K562 (cell line): ENCODE results near the gene AMIGO1. TPM values are rescaled to one million over a fixed set of nuclear protein-coding genes. Genes with fewer than 3 reads are reported as not detected.

Experiments
- ATAC-seq: fragments of 200-7000 bp; cut with Tn5 transposase; 3 replicates; pipeline ENCODE4 v1.9.1; 2020; ENCODE audit warnings: moderate library complexity
- BruUV-seq: library from RNA; stranded (reverse); fragments of 400-500 nt; replicated peaks from 2 replicates; lab custom pipeline; 2021; lab: Mats Ljungman, UMichigan
- CTCF ChIA-PET: fragments of 300-600 bp; formaldehyde crosslinking; extraction: SDS; loops from one replicate; lab custom pipeline; 2021; ENCODE audit warnings: low intra/inter-chr PET ratio; lab: Yijun Ruan, JAX
- POLR2A ChIA-PET: fragments of 300-600, 350-650 bp; sonication (Branson Sonifier 250); formaldehyde crosslinking; extraction: SDS; loops from one replicate; lab custom pipeline; 2021; ENCODE audit warnings: antibody characterized with exemption, inconsistent platforms; lab: Yijun Ruan, JAX
- DNase-seq, 4 experiments: peaks; one replicate each; pipeline versions ENCODE4 v3.0.0 to v3.0.0-alpha.2; 2011 to 2018; ENCODE audit warnings: low spot score in 3 of 4, mixed read lengths in 3 of 4; ENCODE audit errors: extremely low read depth in 1 of 4
- FAIRE-seq: peaks from 2 replicates; lab custom pipeline; 2011; peaks lifted over from hg19 to GRCh38; lab: Jason Lieb, UNC
- H2AFZ ChIP-seq: 2 replicates; pipeline ENCODE4 v1.6.0; 2011; ENCODE audit warnings: low read depth, low read length, control low read depth, inconsistent platforms
- H3K27ac ChIP-seq: fragments of 200-600 bp; 3 replicates; pipeline ENCODE4 v1.8.0; 2011; ENCODE audit warnings: low read depth, mild to moderate bottlenecking, control low read depth, inconsistent platforms, low read length, moderate library complexity, mixed read lengths; ENCODE audit errors: extremely low read depth
- H3K27me3 ChIP-seq, 2 experiments: fragments of 300-600 bp in 1 of 2; 2 replicates in 1 of 2; 3 replicates in 1 of 2; pipeline versions ENCODE4 v1.6.0 to v1.8.0; 2011; ENCODE audit warnings: inconsistent platforms in 2 of 2, low read length in 2 of 2, mild to moderate bottlenecking in 1 of 2, mixed read lengths in 1 of 2, moderate library complexity in 1 of 2; ENCODE audit not compliant: control insufficient read depth in 2 of 2, insufficient read depth in 2 of 2
- H3K36me3 ChIP-seq: fragments of 300-600 bp; 3 replicates; pipeline ENCODE4 v1.8.0; 2011; ENCODE audit warnings: mild to moderate bottlenecking, low read length, inconsistent platforms; ENCODE audit not compliant: control insufficient read depth, insufficient read depth
- H3K4me1 ChIP-seq, 2 experiments: fragments of 200-600 bp in 1 of 2; replicated peaks in 1 of 2; 2 replicates in 1 of 2; 3 replicates in 1 of 2; pipeline versions ENCODE4 v1.5.1 to v1.8.0; 2011; ENCODE audit warnings: inconsistent platforms in 2 of 2, low read length in 2 of 2, mild to moderate bottlenecking in 1 of 2, mixed read lengths in 1 of 2, moderate library complexity in 1 of 2; ENCODE audit not compliant: control insufficient read depth in 2 of 2, insufficient read depth in 2 of 2
- H3K4me2 ChIP-seq: 2 replicates; pipeline ENCODE4 v1.6.1; 2011; ENCODE audit warnings: low read length, control low read depth, inconsistent platforms, mixed read lengths; ENCODE audit not compliant: insufficient read depth
- H3K4me3 ChIP-seq: fragments of 200-600 bp; sonication (generic), shearing (Covaris generic); 2 replicates; pipeline ENCODE4 v1.5.1; 2016; ENCODE audit warnings: control low read depth, inconsistent platforms
- H3K79me2 ChIP-seq: fragments of 200-600 bp; 3 replicates; pipeline ENCODE4 v1.8.0; 2011; ENCODE audit warnings: low read length, inconsistent platforms; ENCODE audit not compliant: control insufficient read depth, insufficient read depth
- H3K9ac ChIP-seq, 2 experiments: 2 replicates each; pipeline versions ENCODE4 v1.6.0 to v1.6.1; 2011; ENCODE audit warnings: low read depth in 2 of 2, low read length in 2 of 2, control low read depth in 1 of 2, inconsistent platforms in 1 of 2, mild to moderate bottlenecking in 1 of 2, mixed read lengths in 1 of 2; ENCODE audit not compliant: insufficient read depth in 1 of 2
- H3K9me1 ChIP-seq: one replicate; pipeline ENCODE4 v1.6.0; 2011; ENCODE audit warnings: inconsistent platforms, mild to moderate bottlenecking, low read length, moderate library complexity; ENCODE audit not compliant: control insufficient read depth, insufficient read depth
- H3K9me3 ChIP-seq: replicated peaks from 2 replicates; pipeline ENCODE4 v1.5.1; 2011; ENCODE audit warnings: low read depth, low read length, inconsistent platforms; ENCODE audit not compliant: control insufficient read depth, insufficient read depth
- H4K20me1 ChIP-seq: replicated peaks from 2 replicates; pipeline ENCODE4 v1.6.1; 2011; ENCODE audit warnings: low read length, inconsistent platforms, mixed read lengths; ENCODE audit not compliant: control insufficient read depth, insufficient read depth
- ZNF518B ChIP-seq: fragments of 250-450 bp; sonication (Bioruptor Pico); IDR thresholded peaks from 2 replicates; pipeline ENCODE4 v1.5.0; 2021; ENCODE audit warnings: mild to moderate bottlenecking, moderate library complexity
- ZNF699 ChIP-seq: fragments of 250-450 bp; sonication (Bioruptor Pico); IDR thresholded peaks from 2 replicates; pipeline ENCODE4 v1.8.0; 2021; ENCODE audit warnings: mild to moderate bottlenecking, moderate library complexity; ENCODE audit not compliant: insufficient replicate concordance
- WGBS: fragments of 100-300 bp; shearing (Covaris generic); methylation state at CpG from one replicate; pipeline ENCODE4 v1.1.6; 2016; ENCODE audit warnings: low coverage, mixed read lengths; ENCODE audit not compliant: insufficient coverage; ENCODE audit errors: missing lambda C conversion rate; 5-methylcytosine and 5-hydroxymethylcytosine counted together
- in situ Hi-C: fragments of 300-500 bp; cut with MboI; formaldehyde crosslinking; loops from 4 replicates; pipeline ENCODE4 v1.15.0; 2018; ENCODE audit warnings: inconsistent platforms, mixed read lengths
- intact Hi-C: fragments of 100-400 bp; cut with micrococcal nuclease; formaldehyde crosslinking; loops from 2 replicates; pipeline ENCODE4 v1.14.2; 2022
- polyA plus RNA-seq, 8 experiments: library from polyadenylated mRNA; depleted of rRNA in 4 of 8; stranded (reverse) in 5 of 8; unstranded in 3 of 8; fragments of >200 nt; fragmentation: Nextera tagmentation in 2 of 8; fragmentation: Illumina TruSeq in 1 of 8; extraction: Ambion mirVana in 2 of 8; extraction: Trizol in 1 of 8; gene quantifications; 2 replicates each; pipeline versions ENCODE4 v1.2.1 to v1.2.3, GENCODE V29; 2011 to 2014; ENCODE audit warnings: inconsistent platforms in 1 of 8, missing spikeins in 1 of 8
- total RNA-seq, 7 experiments: library from RNA; depleted of rRNA in 6 of 7; stranded (reverse); fragments of >200 nt in 6 of 7; fragmentation: Illumina TruSeq in 2 of 7; extraction: Trizol in 2 of 7; gene quantifications; 2 replicates each; pipeline versions ENCODE4 v1.2.1 to v1.2.3, GENCODE V29; 2011 to 2021; ENCODE audit warnings: low replicate concordance in 1 of 7

Gene AMIGO1
- total and polyA plus RNA-seq, 9 of the 15 experiments (the other 6 are each of a cell fraction or from before 2014, with no cell fraction given) = 0.24 to 1.0 (median 0.54) TPM

DNA sequence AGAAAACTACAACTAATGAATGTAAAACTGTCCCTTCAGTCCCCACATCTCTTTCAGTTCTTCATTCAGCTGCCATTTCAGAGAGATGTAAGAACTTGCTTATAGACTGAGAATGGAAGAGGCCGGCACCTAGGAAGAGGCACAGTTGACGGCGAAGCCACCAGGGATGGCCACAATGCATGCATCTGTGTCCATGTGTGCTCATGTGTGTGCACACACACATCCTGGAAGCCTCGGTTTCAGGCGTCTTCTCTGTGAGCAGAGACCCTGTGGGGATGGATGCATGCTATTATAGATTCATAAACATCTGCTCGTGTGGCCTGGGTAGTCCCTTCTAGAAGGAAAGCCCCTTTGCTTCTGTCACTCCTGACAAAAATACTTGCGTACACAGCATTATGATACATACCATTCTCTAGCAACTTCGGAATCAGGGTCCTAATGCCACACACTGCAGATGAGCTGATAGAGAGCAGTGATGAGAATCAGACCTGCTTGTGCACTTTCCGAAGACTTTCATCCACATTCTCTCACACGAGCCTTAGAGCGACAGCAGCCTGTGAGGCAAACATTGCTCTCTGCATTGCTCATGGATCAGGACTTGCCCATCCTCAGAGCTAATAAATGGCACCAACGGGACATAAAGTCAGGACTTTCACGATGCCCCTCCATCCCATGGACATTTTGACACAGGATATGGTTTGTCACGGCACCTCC lies 17.7 kb upstream of the AMIGO1 start:
- Histone ChIP-seq H3K4me3 (no peak overlapping the region), H2AFZ (no peak overlapping the region), H3K9ac (no peak overlapping the region), H3K27me3 (peaks cover 22 to 34% of the 10 kb centered on the region in 2 experiments), H3K79me2 (no peaks in the 10 kb centered on the region), H3K4me2 (no peak overlapping the region), H3K9me1 (no peaks in the 10 kb centered on the region), H3K4me1 (peaks cover 4 to 9% of the 10 kb centered on the region in 2 experiments; a peak in 4 of 5 replicates), H3K27ac (no peak overlapping the region)
- no peak for DNase-seq
- in situ Hi-C loops = no loop called here
- ChIA-PET POLR2A (interaction anchor here (0.6 kb wide), 2 partner anchors 19 to 286 kb away, joined by 3 read pairs; no protein-coding TSS in a partner anchor), CTCF (interaction anchor here (0.6 kb wide), 2 partner anchors 34 to 1637 kb away, joined by 3 to 4 read pairs; partner anchors contain the start of gene CYB561D1)
- ATAC-seq = no peak
- no TSS peak for BruUV-seq
- TF ChIP-seq ZNF518B (CRISPR knock-in tag) (no peak), ZNF699 (CRISPR knock-in tag) (no peak)
- TF ChIP-seq, all 486 proteins: peak for 0
- no peak for FAIRE-seq
- no peaks in the 10 kb centered on the region for H3K9me3 ChIP-seq
- no peaks in the 10 kb centered on the region for H4K20me1 ChIP-seq
- intact Hi-C loops = no loop called here
- WGBS = 9% methylated on average over 14 of the region's 14 CpGs
- no peaks in the 10 kb centered on the region for H3K36me3 ChIP-seq
